T-helper 17 cell (primary cell): Measurements from ENCODE around the gene LHFPL2. TPM values are rescaled to one million over a fixed set of nuclear protein-coding genes. Genes with fewer than 3 reads are reported as not detected.

Experiments used
- ATAC-seq: fragments of 150-1000 bp; cut with Tn5 transposase; 2 replicates; pipeline ENCODE4 v1.10.0; 2021; ENCODE audit warnings: mild to moderate bottlenecking, moderate library complexity
- DNase-seq, 3 donors: peaks; one replicate each; pipeline versions ENCODE4 v3.0.0 to v3.0.0-alpha.2; 2020 to 2021
- H3K9me3 ChIP-seq: one replicate; pipeline ENCODE4 v1.7.0; 2013; ENCODE audit warnings: low read length, mild to moderate bottlenecking; ENCODE audit not compliant: control insufficient read depth, poor library complexity, severe bottlenecking
- H3K27ac Mint-ChIP-seq: one replicate; pipeline ENCODE4 v1.8.0; 2022; ENCODE audit warnings: mild to moderate bottlenecking, moderate library complexity, mixed read lengths
- H3K27me3 Mint-ChIP-seq: one replicate; pipeline ENCODE4 v1.8.0; 2022; ENCODE audit warnings: mixed read lengths
- H3K36me3 Mint-ChIP-seq: one replicate; pipeline ENCODE4 v1.8.0; 2022; ENCODE audit warnings: low read depth, mixed read lengths
- H3K4me1 Mint-ChIP-seq: one replicate; pipeline ENCODE4 v1.8.0; 2022; ENCODE audit warnings: mild to moderate bottlenecking, mixed read lengths
- H3K4me3 Mint-ChIP-seq: one replicate; pipeline ENCODE4 v1.8.0; 2022; ENCODE audit warnings: mild to moderate bottlenecking, moderate library complexity, mixed read lengths
- total RNA-seq, 4 donors: library from RNA in 2 of 4; stranded (reverse) in 2 of 4; gene quantifications; one replicate each; pipeline ENCODE4 v1.2.3 and lab custom pipeline; 2022 to 2026

The LHFPL2 gene
- total RNA-seq, 2 donors from 2014 or later, result 1.3 to 4.3 TPM

DNA sequence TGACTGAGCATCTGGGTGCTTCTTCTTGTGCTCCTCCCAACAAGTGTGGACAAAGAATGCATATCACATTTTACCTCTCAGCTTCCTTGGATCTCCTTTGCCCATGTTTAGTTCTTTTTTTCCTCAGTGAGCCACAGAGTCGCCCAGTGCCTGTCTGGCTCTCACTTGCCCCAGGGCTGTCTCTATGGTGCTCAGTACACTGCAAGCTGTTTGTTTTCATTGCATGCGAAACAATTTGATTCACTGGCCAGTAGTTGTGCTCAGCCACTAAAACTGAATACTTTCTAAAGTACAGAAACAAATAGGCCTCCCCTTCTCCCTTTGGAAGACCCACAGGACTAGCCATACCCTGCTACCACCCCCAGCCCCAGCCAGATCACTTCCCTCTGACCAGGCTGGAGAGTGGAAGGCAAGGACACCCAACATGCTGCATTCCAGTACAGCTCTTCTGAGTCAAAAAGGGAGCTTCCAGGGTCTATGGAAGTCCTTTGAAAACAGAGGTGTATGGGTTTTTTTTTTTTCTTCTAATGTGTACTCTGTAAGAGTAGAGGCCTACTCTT, 3.8 kb downstream of the LHFPL2 start:
- Mint-ChIP-seq H3K4me1 (peaks cover 11% of the 10 kb centered on the region), H3K27ac (no peak overlapping the region), H3K27me3 (peaks cover 53% of the 10 kb centered on the region), H3K4me3 (no peak overlapping the region), H3K36me3 (peaks cover 6% of the 10 kb centered on the region)
- ATAC-seq (no peak), DNase-seq (no peak)
- no peaks in the 10 kb centered on the region for H3K9me3 ChIP-seq

DNA sequence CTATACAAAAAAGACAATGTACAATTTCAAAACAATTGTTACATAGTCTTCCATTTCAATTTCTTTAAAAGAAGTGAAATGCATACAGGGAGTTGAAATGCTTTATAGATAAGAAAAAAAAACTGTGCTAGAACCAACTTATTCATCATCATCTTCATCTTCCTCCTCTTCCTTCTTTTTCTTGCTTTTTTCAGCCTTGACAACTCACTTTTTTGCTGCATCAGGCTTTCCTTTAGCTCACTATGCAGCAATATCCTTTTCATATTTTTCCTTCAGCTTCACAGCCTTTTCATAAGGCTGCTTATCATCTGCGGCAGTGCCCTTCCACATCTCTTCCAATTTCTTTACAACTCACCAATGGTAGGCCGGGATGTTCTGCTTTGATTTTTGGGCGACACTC, 4.4 kb downstream of the LHFPL2 start:
- no peaks in the 10 kb centered on the region for H3K9me3 ChIP-seq
- H3K27ac Mint-ChIP-seq, result no peak overlapping the region
- peaks cover 52% of the 10 kb centered on the region for H3K27me3 Mint-ChIP-seq
- peaks cover 4% of the 10 kb centered on the region for H3K36me3 Mint-ChIP-seq
- peaks cover 10% of the 10 kb centered on the region for H3K4me1 Mint-ChIP-seq
- DNase-seq, result no peak
- H3K4me3 Mint-ChIP-seq, result no peak overlapping the region
- no peak for ATAC-seq

DNA sequence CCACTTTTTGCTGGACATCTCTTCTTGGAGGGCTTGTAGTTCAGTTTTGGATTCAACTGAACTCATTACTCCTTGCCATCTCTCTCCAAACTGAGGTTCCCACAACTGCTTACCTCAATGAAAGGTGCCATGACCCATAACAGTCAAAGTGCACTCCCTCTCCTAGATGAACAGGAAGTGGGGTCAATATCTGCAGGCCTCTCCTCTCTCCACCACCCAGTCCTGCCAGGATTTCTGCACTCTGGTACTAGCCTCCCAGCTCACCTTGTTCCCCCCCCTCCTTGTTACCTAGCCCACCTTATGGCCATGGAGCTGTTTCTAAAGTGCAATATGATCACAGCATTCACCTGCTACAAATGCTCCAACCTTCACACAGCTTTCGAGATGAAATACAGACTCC, 5.9 kb downstream of the LHFPL2 start:
- no peak overlapping the region for H3K4me3 Mint-ChIP-seq
- H3K27ac Mint-ChIP-seq, result no peak overlapping the region
- H3K36me3 Mint-ChIP-seq, result peaks cover 4% of the 10 kb centered on the region
- H3K9me3 ChIP-seq, result no peaks in the 10 kb centered on the region
- H3K27me3 Mint-ChIP-seq, result peaks cover 55% of the 10 kb centered on the region
- DNase-seq (no peak), ATAC-seq (no peak)
- peaks cover 10% of the 10 kb centered on the region for H3K4me1 Mint-ChIP-seq

DNA sequence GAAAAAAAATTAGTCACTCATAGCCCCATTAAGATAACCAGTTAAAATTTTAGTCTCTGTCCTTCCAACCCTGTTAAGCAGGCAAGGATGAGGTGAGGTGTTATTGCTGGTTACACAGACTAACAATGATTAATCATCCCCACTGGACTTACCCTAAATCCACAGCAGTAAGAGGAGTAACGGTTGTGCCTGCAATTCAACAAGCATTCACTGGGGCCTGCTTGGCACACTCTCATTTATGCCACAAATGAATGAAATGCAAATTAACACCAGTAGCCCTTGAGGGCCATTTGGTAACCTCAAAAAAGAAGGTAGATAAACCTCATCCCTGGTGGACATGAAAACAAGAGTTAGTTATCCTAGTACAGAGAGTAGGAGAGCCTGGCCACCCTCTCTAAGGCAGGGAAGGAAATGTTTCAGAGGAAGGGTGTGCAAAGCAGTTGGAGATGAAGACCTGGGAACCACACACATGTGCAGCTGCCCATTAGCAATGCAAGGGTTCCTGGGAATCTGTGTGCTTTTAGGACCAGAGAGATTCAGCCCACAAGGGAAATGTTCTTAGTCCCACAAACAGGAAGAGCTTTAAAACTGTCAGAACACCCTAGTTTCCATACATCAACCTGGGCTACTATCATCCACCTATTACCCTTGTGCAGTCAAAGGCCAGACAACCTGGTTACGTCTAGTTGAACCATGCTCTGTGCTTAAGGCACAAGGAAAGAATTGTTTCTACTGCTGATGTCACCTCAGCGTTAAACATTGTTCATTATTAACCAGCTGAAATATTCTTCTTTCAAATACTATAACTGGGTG, 7.7 kb downstream of the LHFPL2 start:
- Mint-ChIP-seq H3K4me1 (no peaks in the 10 kb centered on the region), H3K27ac (no peak overlapping the region), H3K4me3 (no peak overlapping the region), H3K36me3 (peaks cover 6% of the 10 kb centered on the region), H3K27me3 (peaks cover 47% of the 10 kb centered on the region)
- DNase-seq, result no peak
- no peaks in the 10 kb centered on the region for H3K9me3 ChIP-seq
- ATAC-seq, result no peak

DNA sequence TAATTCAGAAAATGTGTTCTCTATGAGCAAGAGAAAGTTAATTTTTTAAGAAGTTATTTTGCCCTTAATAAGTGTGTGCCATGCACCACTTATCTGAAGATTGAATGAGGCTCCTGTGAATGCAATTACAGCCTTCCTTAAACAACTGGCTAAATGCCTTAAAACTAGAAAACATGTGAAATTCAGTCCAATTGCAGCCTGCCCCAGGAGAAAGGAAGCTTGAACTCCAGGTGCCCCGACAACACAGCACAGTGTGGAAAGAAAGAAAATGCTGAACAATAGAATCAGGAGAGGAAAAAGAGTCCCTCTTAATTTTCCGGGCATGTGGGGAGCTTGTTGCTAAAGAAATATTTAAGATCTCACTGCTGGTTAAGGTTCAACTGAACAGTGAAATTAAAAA, 8.8 kb downstream of the LHFPL2 start:
- ATAC-seq, result no peak
- Mint-ChIP-seq H3K27ac (no peak overlapping the region), H3K4me1 (no peaks in the 10 kb centered on the region), H3K4me3 (no peak overlapping the region), H3K27me3 (peaks cover 42% of the 10 kb centered on the region), H3K36me3 (peaks cover 6% of the 10 kb centered on the region)
- H3K9me3 ChIP-seq, result no peaks in the 10 kb centered on the region
- DNase-seq, result no peak

DNA sequence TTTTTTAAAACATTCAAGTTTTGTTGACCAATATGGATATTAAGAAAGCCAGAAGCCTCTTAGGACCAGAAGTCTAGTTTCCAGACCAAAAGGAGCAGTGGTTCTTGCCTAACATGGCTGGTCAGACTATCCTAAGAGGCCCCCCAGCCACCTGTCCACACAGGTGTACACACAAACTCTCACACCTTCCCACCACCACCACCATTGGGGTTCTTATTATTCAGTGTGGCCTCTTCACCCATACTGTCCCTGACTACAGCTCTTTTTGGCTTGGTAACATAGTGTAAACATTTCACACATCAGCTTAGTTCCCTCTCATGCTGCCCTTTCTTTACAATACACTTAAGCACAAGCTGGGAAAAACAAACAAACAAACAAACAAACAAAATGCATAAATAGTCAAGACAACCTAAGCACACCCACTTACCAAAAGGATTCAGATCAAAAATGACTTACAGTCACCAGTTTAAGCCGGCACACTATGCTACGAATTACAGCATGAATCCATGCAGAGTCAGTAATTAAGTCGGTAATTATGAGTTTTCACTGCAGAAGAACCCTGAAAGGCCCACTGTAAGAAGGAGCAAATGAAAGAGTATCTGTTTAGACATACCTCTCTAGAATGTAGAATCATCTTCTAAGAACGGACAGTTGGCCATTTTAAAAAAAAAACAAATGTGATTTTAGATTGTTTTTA, 9.5 kb downstream of the LHFPL2 start:
- H3K9me3 ChIP-seq, result no peaks in the 10 kb centered on the region
- DNase-seq, result no peak
- Mint-ChIP-seq H3K4me3 (no peak overlapping the region), H3K27me3 (peaks cover 41% of the 10 kb centered on the region), H3K4me1 (no peaks in the 10 kb centered on the region), H3K36me3 (peaks cover 6% of the 10 kb centered on the region), H3K27ac (no peak overlapping the region)
- ATAC-seq, result no peak

DNA sequence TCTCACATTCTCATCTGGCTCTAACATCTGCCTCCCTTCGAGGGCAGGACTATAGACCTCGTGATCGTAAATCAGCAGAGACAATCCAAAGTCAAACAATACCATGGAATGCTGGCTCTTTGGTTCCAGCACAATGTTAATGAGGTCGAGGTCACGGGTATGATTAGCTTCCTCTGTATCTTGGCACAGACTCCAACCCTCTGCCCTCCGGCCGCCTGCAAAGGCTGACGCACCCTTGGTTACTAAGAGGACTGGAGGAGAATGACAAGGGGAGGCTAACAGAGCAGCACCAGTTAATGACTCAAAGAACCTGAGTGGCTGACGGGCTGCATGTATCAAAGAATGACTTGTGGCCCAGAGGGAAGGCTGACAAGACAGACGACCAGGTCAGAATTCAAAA, 10.1 kb downstream of the LHFPL2 start:
- Mint-ChIP-seq H3K36me3 (peaks cover 6% of the 10 kb centered on the region), H3K4me3 (no peak overlapping the region), H3K27ac (no peak overlapping the region), H3K4me1 (no peaks in the 10 kb centered on the region), H3K27me3 (peaks cover 39% of the 10 kb centered on the region)
- ATAC-seq (no peak), DNase-seq (no peak)
- H3K9me3 ChIP-seq, result no peaks in the 10 kb centered on the region

DNA sequence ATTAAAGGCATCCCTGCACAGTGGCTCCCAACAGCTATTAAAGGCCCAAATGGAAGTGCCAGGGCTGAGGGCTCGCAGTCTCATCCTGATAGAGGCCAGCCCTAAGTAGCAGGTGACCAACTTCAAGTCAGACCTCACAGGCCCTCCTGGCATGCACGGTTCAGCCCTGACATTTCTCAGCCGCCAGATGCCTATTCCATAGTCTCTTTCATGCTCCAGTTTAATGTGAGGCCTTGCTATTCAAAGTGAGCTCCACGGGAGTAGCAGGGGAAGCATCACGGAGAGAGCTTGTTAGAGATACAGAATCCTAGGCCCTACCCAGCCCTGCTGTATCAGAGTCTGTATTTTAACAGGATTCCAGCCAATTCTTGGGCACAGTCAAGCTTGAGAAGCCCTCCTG, 11.1 kb downstream of the LHFPL2 start:
- H3K36me3 Mint-ChIP-seq, result peaks cover 2% of the 10 kb centered on the region
- no peak for DNase-seq
- no peak overlapping the region for H3K4me3 Mint-ChIP-seq
- no peaks in the 10 kb centered on the region for H3K9me3 ChIP-seq
- ATAC-seq, result no peak
- H3K27ac Mint-ChIP-seq, result no peak overlapping the region
- H3K27me3 Mint-ChIP-seq, result peaks cover 33% of the 10 kb centered on the region
- no peaks in the 10 kb centered on the region for H3K4me1 Mint-ChIP-seq

DNA sequence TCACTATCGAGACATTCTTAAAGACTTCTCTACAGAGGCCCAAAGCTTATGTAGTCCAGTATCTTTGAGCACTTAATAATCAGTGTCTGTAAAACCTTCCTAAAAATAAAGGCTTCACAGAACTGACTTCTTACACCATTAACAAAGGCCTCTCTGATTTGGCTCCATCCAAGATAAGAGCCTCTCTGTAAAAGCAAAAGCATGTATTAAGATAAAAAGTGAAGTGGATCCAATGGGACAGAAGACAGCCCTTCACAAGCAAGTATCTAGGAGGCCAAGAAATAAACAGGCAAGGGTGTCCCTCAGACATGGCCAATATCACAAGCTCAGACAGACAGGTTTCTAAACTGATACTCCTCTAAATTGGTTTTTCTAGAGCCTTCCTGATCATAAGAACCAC, 11.9 kb downstream of the LHFPL2 start:
- ATAC-seq (no peak), DNase-seq (no peak)
- H3K9me3 ChIP-seq, result no peaks in the 10 kb centered on the region
- peaks cover 2% of the 10 kb centered on the region for H3K36me3 Mint-ChIP-seq
- no peaks in the 10 kb centered on the region for H3K4me1 Mint-ChIP-seq
- peaks cover 35% of the 10 kb centered on the region for H3K27me3 Mint-ChIP-seq
- no peak overlapping the region for H3K27ac Mint-ChIP-seq
- no peak overlapping the region for H3K4me3 Mint-ChIP-seq

DNA sequence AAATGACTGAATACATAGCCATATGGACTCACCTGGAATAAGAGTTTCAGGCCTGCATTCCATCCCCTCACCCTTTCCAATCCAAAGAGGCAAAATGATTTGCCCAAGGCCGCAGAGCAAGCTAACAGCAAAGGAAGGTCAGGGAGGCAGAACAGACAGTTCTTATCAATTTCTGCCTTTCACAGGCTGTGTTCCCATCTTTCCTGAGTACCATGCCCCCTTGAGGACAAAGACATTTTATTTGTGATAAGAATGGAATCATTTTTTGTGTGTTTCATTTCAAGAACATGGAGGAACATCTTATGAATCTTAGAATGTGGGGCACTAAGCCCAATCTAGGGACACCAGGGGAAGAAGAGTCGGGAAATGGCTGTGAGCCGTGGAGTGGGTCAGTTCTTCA, 13.9 kb downstream of the LHFPL2 start:
- DNase-seq (no peak), ATAC-seq (no peak)
- H3K4me3 Mint-ChIP-seq, result no peak overlapping the region
- H3K27ac Mint-ChIP-seq, result no peak overlapping the region
- H3K4me1 Mint-ChIP-seq, result no peaks in the 10 kb centered on the region
- H3K36me3 Mint-ChIP-seq, result peaks cover 2% of the 10 kb centered on the region
- H3K9me3 ChIP-seq, result no peaks in the 10 kb centered on the region
- H3K27me3 Mint-ChIP-seq, result peaks cover 36% of the 10 kb centered on the region

DNA sequence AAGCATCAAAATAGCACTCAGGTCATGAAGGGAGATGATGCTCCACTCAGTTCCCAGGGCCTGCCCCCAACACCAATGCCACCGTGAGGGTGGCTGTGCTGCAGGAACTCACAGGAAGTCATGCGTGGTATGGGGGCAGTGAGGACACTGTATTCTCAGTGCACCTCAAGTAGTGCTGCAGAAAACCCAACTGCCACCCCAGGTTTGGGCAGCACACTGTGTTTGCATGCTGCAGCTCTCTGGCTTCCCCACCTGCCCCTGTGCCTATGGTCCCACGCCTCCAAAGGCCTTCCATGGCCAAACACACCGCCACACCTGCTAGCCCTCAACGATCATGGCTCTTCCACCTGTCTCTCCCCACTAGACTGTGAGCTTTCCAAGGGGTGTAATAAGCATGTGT, 14.3 kb downstream of the LHFPL2 start:
- Mint-ChIP-seq H3K27me3 (peaks cover 34% of the 10 kb centered on the region), H3K27ac (no peak overlapping the region), H3K4me3 (no peak overlapping the region), H3K4me1 (no peaks in the 10 kb centered on the region), H3K36me3 (peaks cover 2% of the 10 kb centered on the region)
- no peak for DNase-seq
- H3K9me3 ChIP-seq, result no peaks in the 10 kb centered on the region
- ATAC-seq, result no peak

DNA sequence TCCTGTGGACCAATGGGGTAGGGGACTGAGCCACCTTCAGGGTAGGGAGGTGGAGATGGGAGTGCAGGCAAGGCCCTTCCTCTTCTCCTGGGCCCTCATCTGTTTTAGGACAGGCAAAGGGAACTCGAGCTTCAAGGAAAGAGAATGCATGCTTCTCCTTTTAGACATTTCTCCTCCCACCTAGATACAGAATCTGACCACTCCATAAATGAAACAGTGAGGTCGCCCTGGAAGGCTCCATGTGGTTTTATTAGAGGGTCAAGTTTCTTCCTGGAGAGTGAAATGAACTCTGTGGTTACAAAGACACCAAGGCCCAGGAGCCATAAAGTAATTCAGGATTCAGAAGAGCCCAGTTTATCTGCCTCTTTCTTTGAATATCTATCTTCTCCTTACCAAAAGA, 14.9 kb downstream of the LHFPL2 start:
- H3K9me3 ChIP-seq, result no peaks in the 10 kb centered on the region
- Mint-ChIP-seq H3K27me3 (peaks cover 32% of the 10 kb centered on the region), H3K4me3 (no peak overlapping the region), H3K4me1 (no peaks in the 10 kb centered on the region), H3K36me3 (peaks cover 2% of the 10 kb centered on the region), H3K27ac (no peak overlapping the region)
- ATAC-seq, result no peak
- DNase-seq, result no peak

DNA sequence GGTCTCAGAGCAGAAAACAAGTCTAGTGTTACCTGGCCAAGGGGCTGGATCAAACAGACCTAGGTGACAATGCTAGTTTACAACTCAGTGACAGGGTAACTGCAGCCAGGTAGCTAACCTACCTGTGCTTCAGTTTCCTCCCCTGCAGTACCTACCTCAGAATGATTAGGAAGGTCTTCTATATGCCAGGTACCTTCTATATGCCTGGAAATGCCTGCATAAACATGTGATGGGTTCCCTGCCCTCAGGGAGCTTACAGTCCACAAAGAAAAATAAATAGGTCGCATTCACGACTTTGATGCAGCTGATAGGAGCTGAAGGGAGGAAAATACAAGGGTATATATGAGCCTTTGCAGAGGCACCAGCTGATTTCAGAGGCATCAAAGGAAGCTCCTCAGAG, 16.1 kb downstream of the LHFPL2 start:
- ATAC-seq (no peak), DNase-seq (no peak)
- Mint-ChIP-seq H3K27me3 (peaks cover 43% of the 10 kb centered on the region), H3K27ac (no peak overlapping the region), H3K4me1 (no peaks in the 10 kb centered on the region), H3K4me3 (no peak overlapping the region), H3K36me3 (peaks cover 2% of the 10 kb centered on the region)
- no peaks in the 10 kb centered on the region for H3K9me3 ChIP-seq
